ENCODE data around the gene RGS4.

The RGS4 gene

DNA sequence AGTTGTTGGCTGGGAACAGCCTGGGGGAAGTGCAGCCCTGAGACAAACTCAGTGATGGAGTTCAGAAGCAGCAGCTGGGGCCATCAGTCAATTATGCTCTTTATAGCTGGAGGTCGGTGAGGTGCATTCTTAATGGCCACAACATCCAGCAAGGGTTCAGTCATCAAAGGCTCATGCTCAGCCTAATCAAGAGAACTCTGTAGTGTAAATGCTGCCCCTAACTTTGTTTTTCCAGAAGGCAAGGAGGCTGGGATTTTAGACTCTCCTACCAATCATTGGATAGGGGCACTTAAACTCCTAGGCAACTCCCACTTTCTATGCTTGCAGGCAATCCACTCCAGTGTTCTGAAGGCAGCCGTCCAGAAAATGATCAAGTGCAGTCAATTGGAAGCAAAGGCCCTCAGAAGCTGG lies 15.0 kb upstream of the RGS4 start:
- TF ChIP-seq, protein P1, sequence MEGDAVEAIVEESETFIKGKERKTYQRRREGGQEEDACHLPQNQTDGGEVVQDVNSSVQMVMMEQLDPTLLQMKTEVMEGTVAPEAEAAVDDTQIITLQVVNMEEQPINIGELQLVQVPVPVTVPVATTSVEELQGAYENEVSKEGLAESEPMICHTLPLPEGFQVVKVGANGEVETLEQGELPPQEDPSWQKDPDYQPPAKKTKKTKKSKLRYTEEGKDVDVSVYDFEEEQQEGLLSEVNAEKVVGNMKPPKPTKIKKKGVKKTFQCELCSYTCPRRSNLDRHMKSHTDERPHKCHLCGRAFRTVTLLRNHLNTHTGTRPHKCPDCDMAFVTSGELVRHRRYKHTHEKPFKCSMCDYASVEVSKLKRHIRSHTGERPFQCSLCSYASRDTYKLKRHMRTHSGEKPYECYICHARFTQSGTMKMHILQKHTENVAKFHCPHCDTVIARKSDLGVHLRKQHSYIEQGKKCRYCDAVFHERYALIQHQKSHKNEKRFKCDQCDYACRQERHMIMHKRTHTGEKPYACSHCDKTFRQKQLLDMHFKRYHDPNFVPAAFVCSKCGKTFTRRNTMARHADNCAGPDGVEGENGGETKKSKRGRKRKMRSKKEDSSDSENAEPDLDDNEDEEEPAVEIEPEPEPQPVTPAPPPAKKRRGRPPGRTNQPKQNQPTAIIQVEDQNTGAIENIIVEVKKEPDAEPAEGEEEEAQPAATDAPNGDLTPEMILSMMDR (IDR thresholded peaks at IDR 0.05; ENCODE audit: borderline replicate concordance, insufficient read depth, low read depth, low read length): no peak

DNA sequence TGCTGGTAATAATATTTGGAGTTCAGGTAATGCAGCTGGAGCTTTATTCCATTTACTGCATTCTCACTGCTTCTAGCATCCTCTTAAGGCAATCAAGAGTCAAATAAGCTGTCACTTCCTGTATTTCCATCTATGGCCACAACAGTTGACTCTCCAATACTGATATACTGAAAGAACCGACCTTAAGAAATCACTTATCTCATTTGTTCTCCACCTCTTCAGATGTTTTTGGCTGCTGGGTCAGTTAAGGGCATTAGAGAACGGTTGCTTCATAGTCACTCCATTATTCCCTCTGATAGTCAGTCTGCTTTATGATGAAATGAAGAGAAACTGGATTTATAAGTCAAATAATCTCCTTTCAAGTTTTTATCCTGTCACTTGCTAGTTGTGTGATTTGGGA lies 14.2 kb upstream of the RGS4 start:
- no peak overlapping the region for H3K4me3 ChIP-seq (ENCODE audit: low read depth, low read length)
- TF ChIP-seq, protein P1 (IDR thresholded peaks at IDR 0.05; ENCODE audit: borderline replicate concordance, insufficient read depth, low read depth, low read length): no peak

More for the DNA sequence above, 15.0 kb upstream of the RGS4 start:
- no peak overlapping the region for H3K4me3 ChIP-seq (ENCODE audit: low read depth, low read length)

DNA sequence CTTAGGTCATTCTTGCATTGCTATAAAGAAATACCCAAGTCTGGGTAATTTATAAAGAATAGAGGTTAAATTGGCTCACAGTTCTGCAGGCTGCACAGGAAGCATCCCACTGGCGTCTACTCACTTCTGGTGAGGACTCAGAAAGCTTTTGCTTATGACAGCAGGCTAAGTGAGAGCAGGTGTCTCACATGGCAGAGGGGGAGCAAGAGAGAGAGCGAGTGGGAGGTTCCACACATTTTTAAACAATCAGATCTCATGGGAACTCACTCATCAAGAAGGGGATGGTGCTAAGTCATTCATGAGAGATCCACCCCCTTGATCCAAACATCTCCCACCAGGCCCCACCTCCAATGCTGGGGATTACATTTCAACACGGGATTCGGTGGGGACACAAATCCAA lies 13.6 kb upstream of the RGS4 start:
- no peak overlapping the region for H3K4me3 ChIP-seq (ENCODE audit: low read depth, low read length)
- TF ChIP-seq, protein P1 (IDR thresholded peaks at IDR 0.05; ENCODE audit: borderline replicate concordance, insufficient read depth, low read depth, low read length): no peak

DNA sequence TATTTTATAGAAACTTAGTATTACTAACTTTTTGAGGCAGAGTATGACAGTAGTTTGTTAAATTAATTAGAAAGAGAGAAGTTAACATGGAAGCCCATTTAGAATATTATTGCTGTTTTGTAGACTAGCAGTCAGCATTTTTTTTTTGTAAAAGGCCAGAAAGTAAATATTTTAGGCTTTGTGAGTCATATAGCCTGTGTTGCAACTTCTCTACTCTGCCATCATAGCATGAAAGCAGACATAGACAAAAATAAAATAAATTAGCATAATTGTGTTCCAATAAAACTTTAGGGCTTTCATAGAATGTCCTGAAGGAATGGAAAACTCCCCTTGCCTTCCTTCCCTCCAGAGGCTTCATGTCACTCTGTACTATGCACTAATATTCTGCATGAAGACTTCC lies 12.3 kb upstream of the RGS4 start:
- TF ChIP-seq, protein P1 (IDR thresholded peaks at IDR 0.05; ENCODE audit: borderline replicate concordance, insufficient read depth, low read depth, low read length): no peak

DNA sequence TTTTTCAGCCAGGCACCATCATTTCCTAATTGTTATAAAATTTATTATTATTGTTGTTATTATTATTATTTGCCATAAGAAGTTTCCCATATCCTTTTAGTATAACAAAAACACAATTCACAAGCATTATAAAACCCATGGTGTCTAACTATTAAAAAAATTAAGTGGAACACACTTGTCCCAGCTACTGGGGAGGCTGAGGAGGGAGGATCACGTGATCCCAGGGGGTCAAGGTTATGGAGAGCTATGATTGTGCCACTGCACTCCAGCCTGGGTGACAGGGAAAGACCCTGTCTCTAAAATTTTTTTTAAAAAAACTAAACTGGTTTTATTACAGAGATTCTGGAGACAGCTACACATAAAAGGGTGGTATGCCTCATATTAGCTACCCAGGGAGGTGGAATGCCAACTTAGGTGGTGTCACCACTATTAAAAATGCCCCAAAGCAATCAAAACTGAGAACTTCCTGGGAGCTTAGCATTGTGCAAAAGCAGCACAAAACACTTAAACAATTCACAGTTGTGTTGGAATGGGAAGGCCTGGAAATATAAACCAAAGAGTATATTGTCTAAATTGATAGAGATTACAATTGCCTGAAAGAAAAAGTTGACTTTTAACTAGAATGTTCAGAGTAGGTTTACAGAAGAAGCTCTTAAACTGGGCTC lies 8.7 kb upstream of the RGS4 start:
- no peak overlapping the region for H3K4me3 ChIP-seq (ENCODE audit: low read depth, low read length)
- TF ChIP-seq, protein P1 (IDR thresholded peaks at IDR 0.05; ENCODE audit: borderline replicate concordance, insufficient read depth, low read depth, low read length): no peak

More for the DNA sequence above, 12.3 kb upstream of the RGS4 start:
- H3K4me3 ChIP-seq (ENCODE audit: low read depth, low read length): no peak overlapping the region

DNA sequence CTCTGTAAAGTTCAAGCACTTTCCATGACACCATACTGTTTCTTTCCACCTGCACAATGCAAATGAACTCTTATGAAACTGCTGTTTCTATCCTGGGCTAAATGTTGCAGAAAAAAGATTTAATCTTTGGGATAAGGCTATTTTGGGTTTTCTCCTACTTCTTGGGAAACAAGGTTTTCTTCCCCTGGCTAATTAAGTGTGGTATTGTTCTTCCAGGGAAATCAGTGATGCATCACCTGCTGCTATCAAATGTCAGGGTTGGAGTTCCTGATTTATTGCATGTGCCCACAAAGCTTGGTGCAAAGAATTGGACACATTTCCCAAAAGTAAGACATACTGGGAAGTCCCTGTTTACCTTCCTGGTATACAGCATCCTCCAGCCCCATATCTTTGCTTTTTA lies 6.0 kb upstream of the RGS4 start:
- TF ChIP-seq, protein P1 (IDR thresholded peaks at IDR 0.05; ENCODE audit: borderline replicate concordance, insufficient read depth, low read depth, low read length): no peak
- H3K4me3 ChIP-seq (ENCODE audit: low read depth, low read length): no peak overlapping the region

DNA sequence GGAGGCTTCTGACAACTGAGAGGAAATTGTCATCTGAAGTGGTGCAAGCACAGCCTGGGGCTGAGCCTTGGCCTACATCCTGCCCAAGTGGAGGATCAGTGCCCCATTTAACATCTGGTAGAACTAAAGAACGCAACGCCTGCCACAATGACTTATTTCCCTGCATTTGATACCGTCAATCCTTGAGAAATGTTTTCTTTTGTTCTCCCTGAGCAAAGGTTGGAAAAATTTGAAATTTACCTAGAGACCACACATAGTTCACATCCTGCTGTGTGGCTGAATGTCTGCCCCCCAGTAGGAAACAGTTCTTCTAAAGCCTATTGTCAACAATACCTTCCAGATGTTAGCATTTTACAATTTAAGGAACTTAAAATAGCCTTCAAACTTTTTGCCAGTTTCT lies 5.6 kb upstream of the RGS4 start:
- TF ChIP-seq, protein P1 (IDR thresholded peaks at IDR 0.05; ENCODE audit: borderline replicate concordance, insufficient read depth, low read depth, low read length): no peak
- H3K4me3 ChIP-seq (ENCODE audit: low read depth, low read length): no peak overlapping the region

Measured in GM12875 (cell line).